ENCODE measurements around the gene ADCY4.

Gene ADCY4

DNA sequence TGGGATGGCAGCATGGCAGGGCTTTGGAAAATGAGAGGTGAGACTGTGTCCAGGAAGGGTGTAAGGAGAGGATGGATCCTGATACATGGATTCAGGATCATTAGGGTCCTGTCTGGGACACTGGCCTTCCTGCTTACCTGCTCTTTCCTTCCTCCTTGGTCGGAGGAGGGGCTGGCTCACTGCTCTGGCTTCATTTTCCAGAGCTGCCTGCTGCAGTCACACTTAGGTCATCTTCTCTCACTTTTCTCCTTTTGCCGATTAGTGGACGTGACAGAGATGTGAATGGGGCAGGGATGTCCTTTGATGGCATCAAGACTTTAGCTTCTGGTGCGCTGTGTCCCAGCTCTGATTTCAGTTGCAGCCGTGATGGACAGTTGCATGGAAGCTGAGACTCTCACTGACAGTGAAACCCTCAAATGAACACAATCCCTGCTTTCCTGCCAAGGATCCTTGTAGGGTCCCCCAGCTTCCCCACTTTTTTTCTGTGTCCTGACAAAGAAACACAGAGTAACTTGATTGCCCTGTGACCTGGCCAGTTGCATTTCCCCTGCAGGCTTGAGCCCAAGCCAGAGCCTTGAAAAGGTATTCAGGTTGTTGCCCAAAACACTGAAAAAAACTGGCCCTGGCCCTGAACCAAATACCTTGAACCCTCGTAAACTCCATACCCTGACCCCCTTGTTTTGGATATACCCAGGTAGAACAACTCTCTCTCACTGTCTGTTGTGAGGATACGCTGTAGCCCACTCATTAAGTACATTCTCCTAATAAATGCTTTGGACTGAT, 26.3 kb downstream of the ADCY4 start:
- TF ChIP-seq, protein P1, sequence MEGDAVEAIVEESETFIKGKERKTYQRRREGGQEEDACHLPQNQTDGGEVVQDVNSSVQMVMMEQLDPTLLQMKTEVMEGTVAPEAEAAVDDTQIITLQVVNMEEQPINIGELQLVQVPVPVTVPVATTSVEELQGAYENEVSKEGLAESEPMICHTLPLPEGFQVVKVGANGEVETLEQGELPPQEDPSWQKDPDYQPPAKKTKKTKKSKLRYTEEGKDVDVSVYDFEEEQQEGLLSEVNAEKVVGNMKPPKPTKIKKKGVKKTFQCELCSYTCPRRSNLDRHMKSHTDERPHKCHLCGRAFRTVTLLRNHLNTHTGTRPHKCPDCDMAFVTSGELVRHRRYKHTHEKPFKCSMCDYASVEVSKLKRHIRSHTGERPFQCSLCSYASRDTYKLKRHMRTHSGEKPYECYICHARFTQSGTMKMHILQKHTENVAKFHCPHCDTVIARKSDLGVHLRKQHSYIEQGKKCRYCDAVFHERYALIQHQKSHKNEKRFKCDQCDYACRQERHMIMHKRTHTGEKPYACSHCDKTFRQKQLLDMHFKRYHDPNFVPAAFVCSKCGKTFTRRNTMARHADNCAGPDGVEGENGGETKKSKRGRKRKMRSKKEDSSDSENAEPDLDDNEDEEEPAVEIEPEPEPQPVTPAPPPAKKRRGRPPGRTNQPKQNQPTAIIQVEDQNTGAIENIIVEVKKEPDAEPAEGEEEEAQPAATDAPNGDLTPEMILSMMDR (conservative IDR thresholded peaks at IDR 0.05; ENCODE audit: control insufficient read depth, insufficient read depth, low read depth, low read length) = no peak
- H3K4me3 ChIP-seq (ENCODE audit: control insufficient read depth, low read depth, low read length) = no peak overlapping the region

DNA sequence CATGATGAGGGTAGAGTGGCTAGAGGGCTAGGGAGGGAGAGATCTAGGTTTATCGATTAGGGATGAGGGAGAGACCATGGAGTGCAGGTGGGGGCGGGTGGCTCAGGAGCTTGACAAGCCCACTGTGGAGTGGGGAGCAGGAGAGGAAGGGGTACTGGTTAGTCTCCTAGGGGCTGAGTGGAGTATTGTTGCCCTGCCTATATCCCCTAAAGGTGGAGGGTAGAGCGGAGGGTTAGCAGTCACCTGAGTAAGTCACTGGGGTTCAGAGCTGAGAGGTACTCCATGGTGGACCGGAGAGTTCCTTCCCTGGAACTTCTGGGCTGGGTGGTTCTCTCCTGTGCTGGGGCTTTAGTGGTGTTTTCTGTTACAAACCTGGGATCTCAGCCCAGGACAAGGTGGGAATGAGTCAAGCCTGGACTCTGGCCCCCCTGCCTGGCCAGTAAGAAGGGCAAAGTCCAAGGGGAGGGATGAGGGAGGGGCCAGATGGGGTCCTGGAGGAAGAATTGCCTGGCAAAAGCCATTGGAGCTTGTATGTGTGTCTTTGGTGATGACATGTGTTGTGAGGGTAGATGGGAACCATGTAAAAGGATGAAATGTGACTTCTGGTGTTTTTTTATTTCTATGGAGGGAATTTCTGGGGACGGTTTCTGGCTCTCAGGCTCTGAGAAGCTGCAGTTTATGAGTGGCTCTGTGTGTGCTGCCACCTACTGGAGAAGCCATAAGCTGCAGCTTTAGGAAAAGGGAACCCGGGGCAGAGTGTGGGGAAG, 27.1 kb downstream of the ADCY4 start, which contains the start of gene CIDEB:
CIDEB (minus strand) TSS at position 403 of the 767 bp plus-strand sequence; CDS start at position 284, 119 bp downstream.
- DNase-seq (ENCODE audit: low read depth) = peak; percentile 60
- H3K4me3 ChIP-seq (ENCODE audit: control insufficient read depth, low read depth, low read length) = no peak within 1 kb of the TSS

More for the DNA sequence above, 26.3 kb downstream of the ADCY4 start:
- DNase-seq (ENCODE audit: low read depth) = no peak

DNA sequence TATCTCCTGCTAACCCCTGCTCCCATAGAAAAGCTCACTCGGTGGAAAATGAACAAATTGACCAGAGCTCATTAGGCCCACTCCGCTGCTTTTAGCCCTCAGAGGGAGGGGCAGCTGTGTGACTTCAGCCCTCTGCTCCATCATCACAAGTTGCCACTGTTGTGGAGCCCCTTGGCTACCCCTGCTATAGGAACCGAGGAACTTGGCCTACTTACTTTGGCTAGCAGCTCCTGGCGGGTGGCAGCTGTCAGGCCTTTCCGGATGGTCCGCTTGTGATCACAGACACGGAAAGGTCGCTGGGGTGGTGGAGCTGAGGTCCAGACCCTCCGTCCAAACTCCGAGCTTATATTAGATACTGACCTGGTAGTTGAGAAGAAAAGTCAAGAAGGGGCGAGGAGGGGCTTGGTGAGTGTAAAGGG, 27.7 kb downstream of the ADCY4 start:
- TF ChIP-seq, protein P1 (conservative IDR thresholded peaks at IDR 0.05; ENCODE audit: control insufficient read depth, insufficient read depth, low read depth, low read length) = no peak
- no peak overlapping the region for H3K4me3 ChIP-seq (ENCODE audit: control insufficient read depth, low read depth, low read length)
- DNase-seq (ENCODE audit: low read depth) = no peak

More for the DNA sequence above, 27.1 kb downstream of the ADCY4 start, which contains the start of gene CIDEB:
- TF ChIP-seq, protein P1 (conservative IDR thresholded peaks at IDR 0.05; ENCODE audit: control insufficient read depth, insufficient read depth, low read depth, low read length) = peak; percentile 96

DNA sequence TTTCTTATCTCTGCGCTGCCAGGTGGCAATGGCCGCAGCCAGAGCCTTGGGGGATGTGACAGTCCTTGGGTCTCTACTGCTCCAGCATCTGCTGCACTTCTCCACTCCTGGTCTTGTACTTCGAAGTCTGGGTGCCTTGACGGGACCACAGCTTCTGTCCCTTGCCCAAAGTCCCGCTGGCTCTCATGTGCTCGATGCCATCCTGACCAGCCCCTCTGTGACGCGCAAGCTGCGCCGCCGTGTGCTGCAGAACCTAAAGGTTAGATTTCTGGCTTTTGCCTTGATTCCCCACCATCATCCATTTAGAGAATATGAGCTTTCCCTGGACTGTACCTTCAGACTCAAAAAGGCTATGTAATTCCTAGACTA, 30.9 kb downstream of the ADCY4 start:
- DNase-seq (ENCODE audit: low read depth) = no peak
- TF ChIP-seq, protein P1 (conservative IDR thresholded peaks at IDR 0.05; ENCODE audit: control insufficient read depth, insufficient read depth, low read depth, low read length) = no peak
- no peak overlapping the region for H3K4me3 ChIP-seq (ENCODE audit: control insufficient read depth, low read depth, low read length)

DNA sequence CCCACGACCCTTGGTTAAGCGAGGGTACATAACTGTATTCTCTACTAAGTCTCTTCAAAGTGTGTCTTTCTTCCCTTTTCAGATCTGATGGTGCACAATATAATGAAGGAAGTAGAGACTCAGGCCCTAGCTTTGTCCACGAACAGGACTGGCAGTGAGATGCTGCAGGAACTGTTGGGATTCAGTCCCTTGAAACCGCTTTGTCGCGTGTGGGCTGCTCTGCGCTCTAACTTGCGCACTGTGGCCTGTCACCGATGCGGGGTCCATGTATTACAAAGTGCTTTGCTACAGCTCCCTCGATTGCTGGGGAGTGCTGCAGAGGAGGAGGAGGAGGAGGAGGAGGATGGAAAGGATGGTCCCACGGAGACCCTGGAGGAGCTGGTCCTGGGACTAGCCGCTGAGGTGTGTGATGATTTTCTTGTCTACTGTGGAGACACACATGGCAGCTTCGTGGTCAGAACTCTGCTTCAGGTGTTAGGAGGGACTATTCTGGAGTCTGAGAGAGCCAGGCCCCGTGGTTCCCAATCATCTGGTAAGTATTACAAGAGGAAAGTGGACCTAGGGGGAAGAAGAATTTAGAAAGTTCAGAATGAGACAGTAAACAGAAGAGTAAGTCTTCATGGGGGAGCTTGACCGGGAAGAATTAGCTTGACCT, 34.4 kb downstream of the ADCY4 start:
- H3K4me3 ChIP-seq (ENCODE audit: control insufficient read depth, low read depth, low read length) = peak overlapping the region; percentile 97
- no peak for DNase-seq (ENCODE audit: low read depth)
- TF ChIP-seq, protein P1 (conservative IDR thresholded peaks at IDR 0.05; ENCODE audit: control insufficient read depth, insufficient read depth, low read depth, low read length) = no peak

Data from fibroblast of mammary gland (primary cell).